GM18505 (cell line): ENCODE results near the gene ARHGAP27.
"Not testable (repeated sequence)": the region's sequence is repeated elsewhere in the genome, so short reads cannot be mapped to it uniquely, and the experiment has no call there.

ENCODE experiments used
- ATAC-seq: cut with Tn5 transposase; IDR thresholded peaks from one replicate; pipeline ENCODE4 v1.9.1; 2021; ENCODE audit not compliant: unreplicated experiment
- POLR2A ChIP-seq: IDR thresholded peaks from 4 replicates; pipeline ENCODE4 v1.6.1; 2011; ENCODE audit warnings: borderline replicate concordance; ENCODE audit not compliant: insufficient read depth, insufficient read length; ENCODE audit errors: extremely low read depth

Gene ARHGAP27

DNA sequence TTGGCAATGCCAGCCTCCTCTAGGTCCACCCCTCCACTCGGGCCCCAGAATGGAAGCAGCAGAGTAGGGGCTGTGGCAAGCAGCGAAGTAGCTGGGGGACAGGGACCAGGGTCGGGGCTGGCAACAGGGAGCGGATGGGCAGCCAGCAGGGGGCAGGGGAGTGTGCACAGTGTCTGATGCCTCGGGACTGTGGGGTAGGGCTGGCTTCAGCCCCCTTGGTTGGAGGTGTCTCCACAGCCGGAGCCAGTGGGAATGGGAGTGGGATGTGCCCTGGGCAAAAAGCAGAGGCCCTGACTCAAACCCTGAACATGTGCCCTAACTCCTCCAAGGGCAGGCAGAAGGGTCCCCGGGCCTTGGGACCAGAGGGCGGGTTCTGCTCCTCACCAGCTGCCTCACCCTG is 18.5 kb upstream of the ARHGAP27 start:
- no peak for TF ChIP-seq POLR2A
- ATAC-seq: no peak

DNA sequence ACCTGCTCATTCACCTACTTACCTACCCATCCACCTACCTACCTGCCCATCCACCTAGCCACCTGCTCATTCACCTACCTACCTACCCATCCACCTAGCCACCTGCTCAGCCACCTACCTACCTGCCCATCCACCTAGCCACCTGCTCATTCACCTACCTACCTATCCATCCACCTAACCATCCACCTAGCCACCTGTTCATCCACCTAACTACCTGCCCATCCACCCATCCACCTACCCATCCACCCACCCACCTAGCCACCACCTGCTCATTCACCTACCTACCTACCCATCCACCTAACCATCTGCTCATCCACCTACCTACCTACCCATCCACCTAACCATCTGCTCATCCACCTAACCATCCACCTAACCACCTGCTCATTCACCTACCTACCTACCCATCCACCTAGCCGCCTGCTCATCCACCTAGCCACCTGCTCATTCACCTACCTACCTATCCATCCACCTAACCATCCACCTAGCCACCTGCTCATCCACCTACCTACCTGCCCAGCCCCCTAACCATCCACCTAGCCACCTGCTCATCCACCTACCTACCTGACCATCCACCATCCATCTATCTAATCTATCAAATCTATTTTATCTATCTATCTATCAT is 17.1 kb upstream of the ARHGAP27 start:
- ATAC-seq: not testable (repeated sequence)

DNA sequence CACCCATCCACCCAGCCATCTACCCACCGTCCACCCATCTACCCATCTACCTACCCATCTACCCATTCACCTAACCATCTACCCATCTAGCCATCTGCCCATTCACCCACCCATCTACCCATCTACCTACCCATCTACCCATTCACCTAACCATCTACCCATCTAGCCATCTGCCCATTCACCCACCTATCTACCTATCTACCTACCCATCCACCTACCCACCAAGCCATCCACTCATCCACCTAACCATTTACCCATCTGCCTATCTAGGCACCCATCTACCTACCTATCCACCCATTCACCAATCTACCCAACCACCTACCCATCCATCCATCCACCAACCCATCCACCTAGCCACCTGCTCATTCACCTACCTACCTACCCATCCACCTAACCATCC is 16.6 kb upstream of the ARHGAP27 start:
- ATAC-seq: not testable (repeated sequence)

DNA sequence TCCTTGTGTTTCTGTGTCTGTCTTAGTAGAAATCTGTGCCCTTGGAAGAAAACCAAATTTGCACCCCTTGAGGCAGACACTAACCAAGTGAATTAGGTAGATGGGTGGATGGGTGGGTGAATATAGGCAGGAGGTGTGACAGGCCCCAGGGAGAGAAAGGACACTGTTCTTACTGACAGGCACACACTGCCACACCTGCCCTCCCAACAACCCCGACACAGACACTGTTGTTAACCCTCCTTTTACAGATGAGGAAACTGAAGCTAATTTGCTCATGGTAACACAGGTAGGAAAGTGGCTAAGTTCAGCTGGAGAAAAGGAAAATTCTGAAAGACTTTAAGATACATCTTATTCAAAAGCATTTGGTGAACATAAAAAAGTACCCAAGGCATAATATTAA is 15.8 kb upstream of the ARHGAP27 start:
- ATAC-seq: not testable (repeated sequence)

- not testable (repeated sequence) for ATAC-seq
These were observed 15.4 kb upstream of the ARHGAP27 start for GRCh38 chr17:45448066-45448465.

GRCh38 chr17:45447650-45448049 is 15.0 kb upstream of the ARHGAP27 start:
- not testable (repeated sequence) for ATAC-seq

DNA sequence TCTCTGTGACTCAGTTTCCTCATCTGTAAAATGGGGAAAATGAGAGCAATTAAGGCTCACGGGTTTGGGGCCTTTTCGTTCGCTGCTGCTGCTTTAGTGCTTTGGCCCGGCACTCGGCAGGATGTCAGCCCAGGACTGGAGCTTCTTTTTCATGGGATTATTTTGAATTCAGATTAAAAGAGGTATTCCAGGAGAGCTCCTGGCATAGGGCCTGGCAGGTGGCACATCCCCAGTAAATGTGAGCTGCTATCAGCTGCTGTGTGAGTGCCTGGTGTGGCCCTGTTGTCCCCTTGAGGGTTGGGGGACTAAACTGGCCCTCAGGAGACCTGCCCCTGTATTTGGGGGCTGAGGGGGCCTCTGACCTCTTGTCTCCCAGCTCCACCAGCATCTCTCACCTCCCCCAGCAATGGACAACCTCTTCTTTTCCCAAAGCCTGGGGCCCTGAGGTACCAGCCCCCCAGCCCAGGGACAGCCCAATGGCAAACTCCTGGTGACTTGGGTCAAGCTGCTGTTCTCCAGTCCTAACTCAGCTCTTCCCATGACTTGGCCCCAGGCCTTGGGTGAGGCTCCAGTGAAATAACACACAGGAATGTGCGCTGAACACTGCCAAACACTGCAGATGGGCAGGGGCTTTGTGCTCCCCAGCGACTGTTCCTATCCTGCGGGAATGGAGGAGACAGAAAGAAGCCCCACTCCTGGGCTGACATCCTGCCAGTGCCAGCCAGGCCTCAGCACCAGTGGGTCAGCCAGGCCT is 14.4 kb upstream of the ARHGAP27 start:
- ATAC-seq: not testable (repeated sequence)

GRCh38 chr17:45445901-45446743 is 13.5 kb upstream of the ARHGAP27 start:
- not testable (repeated sequence) for ATAC-seq

GRCh38 chr17:45444856-45445820 is 12.5 kb upstream of the ARHGAP27 start:
- not testable (repeated sequence) for ATAC-seq

DNA sequence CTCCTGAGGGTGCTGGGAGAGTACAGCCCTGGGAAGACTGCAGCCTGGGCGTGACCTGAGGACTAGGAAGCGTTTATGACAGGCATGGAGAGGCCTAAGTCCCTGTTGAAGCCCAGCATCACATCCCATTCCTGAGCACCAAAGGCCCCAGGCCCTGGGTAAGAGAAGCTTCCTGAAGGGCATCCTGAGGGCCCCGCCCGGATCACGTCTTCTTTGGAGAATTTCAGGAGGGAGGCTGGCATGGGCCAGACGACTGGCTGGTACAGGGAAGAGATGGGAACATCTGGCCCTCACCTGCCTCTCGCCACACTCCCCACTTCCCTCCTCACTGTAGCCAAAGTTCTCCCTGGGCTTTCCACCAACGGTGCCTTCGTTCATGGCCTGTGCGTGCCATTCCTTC is 11.6 kb upstream of the ARHGAP27 start:
- not testable (repeated sequence) for ATAC-seq

GRCh38 chr17:45443371-45444260 is 10.9 kb upstream of the ARHGAP27 start:
- not testable (repeated sequence) for ATAC-seq

GRCh38 chr17:45441526-45442310 is 9.0 kb upstream of the ARHGAP27 start:
- no peak for ATAC-seq
- no peak for TF ChIP-seq POLR2A

DNA sequence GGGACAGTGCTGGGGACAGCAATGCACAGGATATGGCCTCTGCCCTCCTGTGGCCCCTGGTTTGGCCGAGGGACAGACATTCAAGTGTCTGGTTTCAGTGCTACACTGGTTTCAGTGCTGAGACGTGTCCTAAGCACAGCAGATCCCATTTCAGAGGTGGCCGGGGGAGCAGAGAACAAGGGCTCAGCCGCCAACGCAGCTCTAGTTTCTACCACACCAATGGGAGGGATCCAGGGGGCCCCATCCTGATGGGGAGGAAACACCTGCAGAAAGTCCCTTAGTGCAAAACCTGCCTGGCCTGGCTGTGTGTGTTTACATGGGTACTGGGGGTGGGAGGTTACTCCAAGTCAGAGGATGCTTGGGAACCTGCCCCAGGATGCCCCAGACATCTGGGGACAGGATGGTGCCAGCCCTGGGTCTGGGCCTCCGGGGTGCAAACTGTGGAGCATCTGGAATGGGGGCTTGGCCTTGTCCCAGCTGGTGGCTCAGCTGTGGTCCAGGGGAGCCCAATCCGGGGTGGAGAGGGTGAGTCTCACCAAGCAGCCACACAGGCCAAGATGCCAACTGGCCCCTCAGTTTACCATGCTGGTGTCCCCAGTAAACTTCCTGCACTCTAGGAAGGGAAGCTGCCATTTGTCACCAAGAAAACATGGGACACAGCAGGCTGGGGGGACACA is 8.3 kb upstream of the ARHGAP27 start:
- not testable (repeated sequence) for ATAC-seq
